SK-N-SH (cell line): Measurements from ENCODE around the gene MYLK. TPM values are rescaled to one million over a fixed set of nuclear protein-coding genes. Genes with fewer than 3 reads are reported as not detected.

ENCODE experiments used
- CTCF ChIA-PET: fragments of 300-600, 350-600 bp; formaldehyde crosslinking; extraction: SDS; loops from one replicate; lab custom pipeline; 2021; lab: Yijun Ruan, JAX
- POLR2A ChIA-PET: fragments of 350-600 bp; sonication (Branson Sonifier 250); formaldehyde crosslinking; extraction: SDS; loops from one replicate; lab custom pipeline; 2020; ENCODE audit warnings: antibody characterized with exemption, inconsistent platforms; lab: Yijun Ruan, JAX
- DNase-seq: peaks from one replicate; pipeline ENCODE4 v3.0.0; 2012
- H2AFZ ChIP-seq: fragments of 200-600 bp; sonication (generic); 2 replicates; pipeline ENCODE4 v1.8.1; 2016; ENCODE audit warnings: antibody characterized with exemption, mild to moderate bottlenecking, low read depth
- H3F3A ChIP-seq: fragments of 200-600 bp; sonication (generic); replicated peaks from 2 replicates; pipeline ENCODE3; 2016; ENCODE audit warnings: antibody characterized with exemption, mild to moderate bottlenecking; ENCODE audit not compliant: insufficient read depth
- H3K27ac ChIP-seq, 2 experiments: fragments of 200-500 bp in 1 of 2; fragments of 200-600 bp in 1 of 2; sonication (Bioruptor generic) in 1 of 2; sonication (generic), shearing (Covaris generic) in 1 of 2; 2 replicates each; pipeline versions ENCODE4 v1.5.1 to v1.6.1; 2014 to 2016; ENCODE audit warnings: low read depth in 2 of 2, inconsistent platforms in 1 of 2, low read length in 1 of 2, mild to moderate bottlenecking in 1 of 2, mixed read lengths in 1 of 2
- H3K27me3 ChIP-seq: fragments of 200-600 bp; sonication (generic), shearing (Covaris generic); 2 replicates; pipeline ENCODE4 v1.6.1; 2016; ENCODE audit warnings: mixed run types; ENCODE audit not compliant: insufficient read depth
- H3K36me3 ChIP-seq, 2 experiments: fragments of 200-500 bp in 1 of 2; fragments of 200-600 bp in 1 of 2; sonication (Bioruptor generic) in 1 of 2; sonication (generic) in 1 of 2; replicated peaks in 1 of 2; 2 replicates each; pipeline versions ENCODE3 to v1.5.1; 2014 to 2016; ENCODE audit warnings: low read length in 1 of 2, mild to moderate bottlenecking in 1 of 2; ENCODE audit not compliant: insufficient read depth in 2 of 2, control insufficient read depth in 1 of 2
- H3K4me1 ChIP-seq, 2 experiments: fragments of 200-500 bp in 1 of 2; fragments of 200-600 bp in 1 of 2; sonication (Bioruptor generic) in 1 of 2; sonication (generic), shearing (Covaris generic) in 1 of 2; 2 replicates each; pipeline versions ENCODE4 v1.5.1 to v1.6.1; 2014 to 2016; ENCODE audit warnings: low read depth in 1 of 2, low read length in 1 of 2, mixed run types in 1 of 2; ENCODE audit not compliant: insufficient read depth in 2 of 2, control insufficient read depth in 1 of 2
- H3K4me2 ChIP-seq: fragments of 200-600 bp; sonication (generic), shearing (Covaris generic); 2 replicates; pipeline ENCODE4 v1.6.1; 2017; ENCODE audit warnings: mixed run types
- H3K4me3 ChIP-seq, 2 experiments: fragments of 200-500 bp in 1 of 2; fragments of 200-600 bp in 1 of 2; sonication (Bioruptor generic) in 1 of 2; sonication (generic), shearing (Covaris generic) in 1 of 2; 2 replicates each; pipeline versions ENCODE4 v1.5.1 to v1.8.1; 2014 to 2016; ENCODE audit warnings: low read depth in 2 of 2, inconsistent platforms in 1 of 2, low read length in 1 of 2, mild to moderate bottlenecking in 1 of 2, mixed read lengths in 1 of 2, moderate library complexity in 1 of 2
- H3K79me2 ChIP-seq: fragments of 200-600 bp; sonication (generic); 2 replicates; pipeline ENCODE4 v1.8.1; 2017; ENCODE audit warnings: mild to moderate bottlenecking; ENCODE audit not compliant: insufficient read depth
- H3K9ac ChIP-seq: fragments of 200-600 bp; sonication (generic); 2 replicates; pipeline ENCODE4 v1.6.1; 2017; ENCODE audit warnings: mixed run types
- H3K9me2 ChIP-seq: fragments of 200-600 bp; sonication (generic); 2 replicates; pipeline ENCODE4 v1.6.1; 2017; ENCODE audit warnings: mixed run types
- H3K9me3 ChIP-seq: fragments of 200-600 bp; sonication (generic); 2 replicates; pipeline ENCODE4 v1.6.1; 2017; ENCODE audit warnings: mixed run types, mild to moderate bottlenecking, moderate library complexity
- H4K20me1 ChIP-seq: fragments of 200-600 bp; sonication (generic); 2 replicates; pipeline ENCODE4 v1.6.1; 2017; ENCODE audit warnings: mild to moderate bottlenecking, mixed run types; ENCODE audit not compliant: insufficient read depth
- EZH2phosphoT487 ChIP-seq: fragments of 200-600 bp; sonication (generic); IDR thresholded peaks from 2 replicates; pipeline ENCODE4 v1.6.1; 2017; ENCODE audit warnings: low read depth, mixed run types, mild to moderate bottlenecking, antibody characterized with exemption, moderate library complexity, borderline replicate concordance
- FOSL2 ChIP-seq: IDR thresholded peaks from 2 replicates; pipeline ENCODE4 v1.4.0; 2012; ENCODE audit warnings: low read depth, mild to moderate bottlenecking, moderate library complexity, borderline replicate concordance
- FOXM1 ChIP-seq: IDR thresholded peaks from 2 replicates; pipeline ENCODE4 v1.4.0; 2012; ENCODE audit warnings: low read depth, mild to moderate bottlenecking
- GABPA ChIP-seq: IDR thresholded peaks from 2 replicates; pipeline ENCODE4 v1.4.0; 2012; ENCODE audit warnings: low read depth, mild to moderate bottlenecking
- MAX ChIP-seq: IDR thresholded peaks from 2 replicates; pipeline ENCODE4 v1.4.0; 2012; ENCODE audit warnings: low read depth
- MXI1 ChIP-seq: IDR thresholded peaks from 2 replicates; pipeline ENCODE4 v1.6.1; 2012; ENCODE audit warnings: mild to moderate bottlenecking, low read depth, low read length, improper control_type of control experiment
- RAD21 ChIP-seq: IDR thresholded peaks from 2 replicates; pipeline ENCODE4 v1.6.1; 2012; ENCODE audit warnings: mild to moderate bottlenecking, low read length
- RCOR1 ChIP-seq: fragments of 150-350 bp; IDR thresholded peaks from 2 replicates; pipeline ENCODE4 v1.6.1; 2017; ENCODE audit warnings: antibody characterized with exemption, low read length
- REST ChIP-seq: IDR thresholded peaks from 2 replicates; pipeline ENCODE4 v1.6.1; 2012; ENCODE audit warnings: mild to moderate bottlenecking, low read depth, low read length, moderate library complexity
- SMC3 ChIP-seq: IDR thresholded peaks from 2 replicates; pipeline ENCODE4 v1.6.1; 2012; ENCODE audit warnings: low read depth, low read length, improper control_type of control experiment
- TAF1 ChIP-seq: IDR thresholded peaks from 2 replicates; pipeline ENCODE4 v1.6.1; 2012; ENCODE audit warnings: low read depth, mild to moderate bottlenecking, low read length, moderate library complexity, borderline replicate concordance
- TEAD4 ChIP-seq: IDR thresholded peaks from 2 replicates; pipeline ENCODE4 v1.4.0; 2012; ENCODE audit warnings: mild to moderate bottlenecking, borderline replicate concordance; ENCODE audit not compliant: insufficient read depth
- USF2 ChIP-seq: fragments of 150-350 bp; IDR thresholded peaks from 2 replicates; pipeline ENCODE4 v1.6.1; 2017; ENCODE audit warnings: antibody characterized with exemption, low read length, low read depth, borderline replicate concordance
- YY1 ChIP-seq: IDR thresholded peaks from 2 replicates; pipeline ENCODE4 v1.4.0; 2012; ENCODE audit warnings: low read depth, mild to moderate bottlenecking
- WGBS: methylation state at CpG from one replicate; pipeline ENCODE4 v1.1.6; 2017; ENCODE audit warnings: low lambda C conversion rate; 5-methylcytosine and 5-hydroxymethylcytosine counted together
- polyA plus RNA-seq, 3 experiments: library from polyadenylated mRNA; depleted of rRNA; stranded (reverse); fragments of >200 nt; gene quantifications; 2 replicates each; pipeline ENCODE4 v1.2.3, GENCODE V29; 2012

MYLK gene
- polyA plus RNA-seq, 1 of the 3 experiments (the other 2 are of a cell fraction): 272 TPM

DNA sequence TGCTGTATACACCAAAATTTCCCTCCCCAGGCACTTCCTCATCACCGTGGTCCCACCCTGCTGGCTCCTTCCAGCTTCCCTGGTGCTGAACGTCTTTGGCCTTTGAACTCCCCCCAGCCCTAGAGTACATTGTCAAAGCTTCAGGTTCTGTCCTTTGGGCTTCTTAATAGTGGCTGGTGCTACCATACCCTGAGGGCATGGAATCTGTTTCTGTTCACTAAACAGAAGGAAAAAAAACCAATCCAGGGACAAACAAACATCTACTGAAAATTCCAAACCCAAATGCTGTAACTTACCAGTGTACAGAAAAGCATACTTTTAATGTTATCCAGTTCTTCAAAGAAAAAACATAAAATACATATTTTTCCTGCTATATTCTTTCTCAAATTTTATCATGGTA, 148.7 kb downstream of the MYLK start:
- Histone ChIP-seq H3K79me2 (peaks cover 36% of the 10 kb centered on the region), H4K20me1 (no peaks in the 10 kb centered on the region), H2AFZ (no peak overlapping the region), H3K4me3 (no peak overlapping the region), H3K36me3 (peaks cover 72 to 74% of the 10 kb centered on the region in 2 experiments), H3K9me3 (no peaks in the 10 kb centered on the region), H3K27ac (peak overlapping the region; percentile 55 to 97; a peak in 3 of 4 replicates), H3K4me2 (no peak overlapping the region), H3K9me2 (no peaks in the 10 kb centered on the region), H3K4me1 (peaks cover 4 to 54% of the 10 kb centered on the region in 2 experiments; a peak in 3 of 4 replicates), H3K9ac (peak overlapping the region; percentile 78; the same call in 1 of the 2 replicates), H3F3A (peaks cover 30% of the 10 kb centered on the region), H3K27me3 (no peaks in the 10 kb centered on the region)
- ChIA-PET CTCF (interaction anchor here (1.0 to 1.7 kb wide), 2 partner anchors 83 to 144 kb away, joined by 3 to 7 read pairs; no protein-coding TSS in a partner anchor), POLR2A (no interaction called here)
- no peak for TF ChIP-seq SMC3
- TF ChIP-seq EZH2phosphoT487: no peak
- no peak for TF ChIP-seq RCOR1
- TF ChIP-seq REST: no peak
- TF ChIP-seq MAX: no peak
- no peak for TF ChIP-seq USF2
- TF ChIP-seq YY1: no peak
- no peak for TF ChIP-seq FOXM1
- TF ChIP-seq FOSL2: no peak
- no peak for TF ChIP-seq MXI1
- TF ChIP-seq GABPA: no peak
- TF ChIP-seq RAD21: no peak
- no peak for TF ChIP-seq TAF1
- no peak for TF ChIP-seq TEAD4
- 65% methylated on average over 2 of the region's 2 CpGs for WGBS
- no peak for DNase-seq
